Esophagus muscularis mucosa (tissue), 4 donors: Measurements from ENCODE around the gene SLC6A8. TPM values are rescaled to one million over a fixed set of nuclear protein-coding genes. Genes with fewer than 3 reads are reported as not detected.

Source experiments
- DNase-seq: peaks from one replicate; pipeline ENCODE4 v3.0.0-alpha.2; 2017; ENCODE audit errors: extremely low spot score
- H3K27ac ChIP-seq, 4 donors: fragments of 200-600 bp; sonication (generic); replicated peaks in 1 of 4; 1 replicate in 3 of 4; 2 replicates in 1 of 4; pipeline ENCODE4 v1.5.1; 2016 to 2019; ENCODE audit warnings: mild to moderate bottlenecking in 1 of 4
- H3K27me3 ChIP-seq, 4 donors: fragments of 200-600 bp; sonication (generic); one replicate each; pipeline versions ENCODE4 v1.5.1 to v1.6.0; 2016 to 2019
- H3K36me3 ChIP-seq, 4 donors: fragments of 200-600 bp; sonication (generic); one replicate each; pipeline ENCODE4 v1.5.1; 2016 to 2019
- H3K4me1 ChIP-seq, 4 donors: fragments of 200-600 bp; sonication (generic); one replicate each; pipeline ENCODE4 v1.5.1; 2016 to 2019
- H3K4me3 ChIP-seq, 4 donors: fragments of 200-600 bp; sonication (generic); 1 replicate in 2 of 4; 2 replicates in 2 of 4; pipeline ENCODE4 v1.5.1; 2016 to 2019; ENCODE audit warnings: mild to moderate bottlenecking in 4 of 4, moderate library complexity in 1 of 4
- H3K9me3 ChIP-seq, 4 donors: fragments of 200-600 bp; sonication (generic); 1 replicate in 3 of 4; 2 replicates in 1 of 4; pipeline ENCODE4 v1.5.1; 2016 to 2019
- CTCF ChIP-seq, 3 experiments: fragments of 200-600 bp in 2 of 3; fragments of 450-650 bp in 1 of 3; sonication (generic) in 2 of 3; IDR thresholded peaks; one replicate each; pipeline ENCODE4 v1.5.1; 2017 to 2019; ENCODE audit warnings: antibody characterized with exemption in 3 of 3, mild to moderate bottlenecking in 2 of 3, moderate library complexity in 1 of 3
- EP300 ChIP-seq: sonication (generic); formaldehyde crosslinking; IDR thresholded peaks from one replicate; pipeline ENCODE4 v1.6.1; 2017; ENCODE audit warnings: antibody characterized with exemption
- POLR2A ChIP-seq: fragments of 450-650 bp; IDR thresholded peaks from one replicate; pipeline ENCODE4 v1.6.1; 2017; ENCODE audit warnings: antibody characterized with exemption, moderate library complexity, mild to moderate bottlenecking, low read depth
- POLR2AphosphoS5 ChIP-seq, 2 donors: sonication (generic); formaldehyde crosslinking; IDR thresholded peaks; one replicate each; pipeline ENCODE4 v1.6.1; 2017; ENCODE audit warnings: antibody characterized with exemption in 2 of 2
- WGBS: methylation state at CpG from one replicate; pipeline ENCODE4 v1.1.5; 2018; 5-methylcytosine and 5-hydroxymethylcytosine counted together
- intact Hi-C: fragments of 100-400 bp; cut with DNase I; formaldehyde crosslinking; loops from one replicate; pipeline ENCODE4 v1.15.1; 2023
- total RNA-seq, 4 donors: library from RNA; depleted of rRNA; stranded (reverse); fragments of >200 nt; gene quantifications; one replicate each; pipeline versions ENCODE4 v1.1.0 to v1.2.1, GENCODE V29; 2016

Gene SLC6A8
- total RNA-seq, 4 donors from 2014 or later = 41.7 to 62.3 (median 45.6) TPM

DNA sequence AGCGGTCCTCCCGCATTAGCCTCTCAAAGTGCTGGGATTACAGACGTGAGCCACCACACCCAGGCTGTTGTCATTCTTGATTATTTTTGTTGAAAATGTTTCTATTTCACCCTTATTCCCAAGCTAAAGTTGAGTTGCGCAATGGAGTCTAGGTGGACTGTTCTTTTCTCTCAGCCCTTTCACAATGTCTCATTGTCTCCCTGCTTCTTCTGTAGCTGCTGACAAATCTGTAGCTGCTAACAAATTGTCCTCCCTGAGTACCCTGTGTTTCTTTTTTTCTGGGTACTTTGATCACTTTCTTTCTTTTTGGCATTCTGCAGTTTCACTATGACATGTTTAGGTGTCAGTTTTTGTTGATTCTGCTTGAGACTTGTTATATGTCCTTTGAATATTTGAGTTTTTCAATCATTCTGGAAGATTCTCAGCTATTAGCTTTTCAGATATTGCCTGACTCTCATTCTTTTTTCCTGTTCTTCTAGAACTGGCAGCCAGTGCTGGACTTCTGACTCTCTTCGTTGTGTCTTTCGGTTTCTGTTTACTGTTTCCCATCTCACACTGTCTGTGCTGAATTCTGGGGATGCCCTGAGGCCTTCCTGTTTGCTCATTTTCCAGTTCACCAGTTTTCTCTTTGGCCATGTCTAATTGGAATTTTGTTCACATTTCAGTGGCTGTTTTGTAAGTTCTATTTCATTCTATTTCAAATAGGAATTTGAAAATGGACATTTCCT lies 43.6 kb downstream of the SLC6A8 start:
- H3K4me3 ChIP-seq = no peak overlapping the region
- intact Hi-C loops = no loop called here
- WGBS = 90% methylated on average over 6 of the region's 6 CpGs
- no peaks in the 10 kb centered on the region for H3K27me3 ChIP-seq
- H3K4me1 ChIP-seq = peaks cover 22 to 31% (median 29%) of the 10 kb centered on the region in 4 donors
- H3K9me3 ChIP-seq = peaks cover 0 to 9% (median 0%) of the 10 kb centered on the region in 4 donors
- H3K27ac ChIP-seq = no peak overlapping the region
- TF ChIP-seq CTCF (IDR thresholded peaks at IDR 0.05) (no peak), POLR2A (no peak), EP300 (no peak), POLR2AphosphoS5 (IDR thresholded peaks at IDR 0.05) (no peak)
- H3K36me3 ChIP-seq = peaks cover under 1 to 23% (median 12%) of the 10 kb centered on the region in 4 donors
- no peak for DNase-seq

GRCh38 chrX:153731845-153732215 lies 44.1 kb downstream of the SLC6A8 start:
- intact Hi-C loops = no loop called here
- Histone ChIP-seq H3K9me3 (peaks cover 0 to 9% (median 0%) of the 10 kb centered on the region in 4 donors), H3K4me1 (peaks cover 16 to 26% (median 23%) of the 10 kb centered on the region in 4 donors), H3K4me3 (no peak overlapping the region), H3K27me3 (no peaks in the 10 kb centered on the region), H3K27ac (no peak overlapping the region), H3K36me3 (peaks cover 4 to 28% (median 17%) of the 10 kb centered on the region in 4 donors)
- TF ChIP-seq POLR2A (no peak), EP300 (no peak)
- no peak for DNase-seq
- WGBS = 84% methylated on average over 3 of the region's 3 CpGs

DNA sequence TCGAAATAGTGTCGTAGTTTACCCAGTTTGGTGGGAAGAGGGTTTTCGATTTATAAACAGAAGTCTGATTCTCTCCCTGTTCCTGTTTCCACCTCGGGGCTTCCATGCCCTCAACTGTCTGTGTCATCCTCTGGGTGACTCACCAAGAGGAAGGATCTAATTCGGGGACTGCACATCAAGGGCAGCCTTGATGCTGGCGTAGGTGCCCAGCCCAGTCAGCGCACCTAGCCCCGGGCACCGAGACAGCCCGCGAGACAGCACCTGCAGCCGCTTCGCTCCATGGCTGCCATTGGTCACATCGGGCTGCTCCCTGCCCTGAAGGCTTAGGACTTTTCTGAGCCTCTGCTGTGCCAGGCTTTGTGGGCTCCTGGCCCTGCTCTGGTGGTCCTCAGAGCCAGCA lies 44.7 kb downstream of the SLC6A8 start:
- Histone ChIP-seq H3K4me3 (no peak overlapping the region), H3K27me3 (no peaks in the 10 kb centered on the region), H3K4me1 (peaks cover 11 to 20% (median 18%) of the 10 kb centered on the region in 4 donors), H3K36me3 (peaks cover 4 to 33% (median 20%) of the 10 kb centered on the region in 4 donors), H3K9me3 (peaks cover 0 to 9% (median 0%) of the 10 kb centered on the region in 4 donors), H3K27ac (no peak overlapping the region)
- intact Hi-C loops = no loop called here
- no peak for TF ChIP-seq CTCF (IDR thresholded peaks at IDR 0.05)
- TF ChIP-seq POLR2AphosphoS5 (IDR thresholded peaks at IDR 0.05) = no peak
- TF ChIP-seq EP300 = no peak
- TF ChIP-seq POLR2A = no peak
- 83% methylated on average over 14 of the region's 14 CpGs for WGBS
- DNase-seq = no peak

- WGBS = 79% methylated on average over 14 of the region's 15 CpGs
- Histone ChIP-seq H3K27me3 (no peaks in the 10 kb centered on the region), H3K9me3 (peaks cover 0 to 9% (median 0%) of the 10 kb centered on the region in 4 donors), H3K4me1 (peaks cover 0 to 6% (median 4%) of the 10 kb centered on the region in 4 donors), H3K27ac (no peak overlapping the region), H3K36me3 (peaks cover 4 to 45% (median 22%) of the 10 kb centered on the region in 4 donors), H3K4me3 (no peak overlapping the region)
- no peak for DNase-seq
- TF ChIP-seq POLR2AphosphoS5 (IDR thresholded peaks at IDR 0.05) (no peak), POLR2A (no peak), CTCF (IDR thresholded peaks at IDR 0.05) (no peak), EP300 (no peak)
- intact Hi-C loops = no loop called here
Observed at GRCh38 chrX:153733651-153734240, 46.0 kb downstream of the SLC6A8 start.

GRCh38 chrX:153734871-153735270 lies 47.1 kb downstream of the SLC6A8 start:
- 83% methylated on average over 2 of the region's 2 CpGs for WGBS
- TF ChIP-seq POLR2A = no peak
- TF ChIP-seq EP300 = no peak
- no peak for TF ChIP-seq POLR2AphosphoS5 (IDR thresholded peaks at IDR 0.05)
- no peak for TF ChIP-seq CTCF (IDR thresholded peaks at IDR 0.05)

More at GRCh38 chrX:153734871-153735270, 47.1 kb downstream of the SLC6A8 start:
- H3K4me3 ChIP-seq = no peak overlapping the region
- no peaks in the 10 kb centered on the region for H3K4me1 ChIP-seq
- H3K27ac ChIP-seq = no peak overlapping the region
- intact Hi-C loops = no loop called here
- DNase-seq = no peak
- peaks cover 4 to 40% (median 21%) of the 10 kb centered on the region in 4 donors for H3K36me3 ChIP-seq
- no peaks in the 10 kb centered on the region for H3K27me3 ChIP-seq
- peaks cover 0 to 9% (median 0%) of the 10 kb centered on the region in 4 donors for H3K9me3 ChIP-seq
